ENCODE data around the gene WDR5.

DNA sequence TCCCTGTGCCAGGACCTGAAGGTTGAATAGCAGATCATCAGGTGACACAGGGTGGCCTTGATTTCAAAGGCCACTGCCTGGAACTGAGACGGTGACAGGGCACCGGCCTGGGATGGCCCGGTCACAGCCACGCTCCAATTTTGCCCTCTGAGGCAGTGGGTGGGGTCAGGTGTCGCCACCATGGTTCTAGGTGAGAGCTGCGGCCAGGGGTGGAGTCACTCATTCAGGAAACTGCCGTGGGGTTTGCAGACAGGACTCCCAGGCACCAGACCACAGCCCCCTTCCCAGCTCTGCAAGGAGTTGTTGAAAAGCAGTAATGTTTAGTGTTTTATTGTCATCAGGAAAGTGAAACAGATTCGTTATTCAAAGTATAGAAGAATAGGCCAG is 45.8 kb downstream of the WDR5 start:
- TF ChIP-seq POLR2A (IDR thresholded peaks at IDR 0.05), result no peak
- TF ChIP-seq, protein P1, sequence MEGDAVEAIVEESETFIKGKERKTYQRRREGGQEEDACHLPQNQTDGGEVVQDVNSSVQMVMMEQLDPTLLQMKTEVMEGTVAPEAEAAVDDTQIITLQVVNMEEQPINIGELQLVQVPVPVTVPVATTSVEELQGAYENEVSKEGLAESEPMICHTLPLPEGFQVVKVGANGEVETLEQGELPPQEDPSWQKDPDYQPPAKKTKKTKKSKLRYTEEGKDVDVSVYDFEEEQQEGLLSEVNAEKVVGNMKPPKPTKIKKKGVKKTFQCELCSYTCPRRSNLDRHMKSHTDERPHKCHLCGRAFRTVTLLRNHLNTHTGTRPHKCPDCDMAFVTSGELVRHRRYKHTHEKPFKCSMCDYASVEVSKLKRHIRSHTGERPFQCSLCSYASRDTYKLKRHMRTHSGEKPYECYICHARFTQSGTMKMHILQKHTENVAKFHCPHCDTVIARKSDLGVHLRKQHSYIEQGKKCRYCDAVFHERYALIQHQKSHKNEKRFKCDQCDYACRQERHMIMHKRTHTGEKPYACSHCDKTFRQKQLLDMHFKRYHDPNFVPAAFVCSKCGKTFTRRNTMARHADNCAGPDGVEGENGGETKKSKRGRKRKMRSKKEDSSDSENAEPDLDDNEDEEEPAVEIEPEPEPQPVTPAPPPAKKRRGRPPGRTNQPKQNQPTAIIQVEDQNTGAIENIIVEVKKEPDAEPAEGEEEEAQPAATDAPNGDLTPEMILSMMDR (IDR thresholded peaks at IDR 0.05), result no peak

All from ovary (tissue), 3 donors.